ENCODE measurements around the gene UGT2A1.
"Not testable (repeated sequence)": the region's sequence is repeated elsewhere in the genome, so short reads cannot be mapped to it uniquely, and the experiment has no call there.

The UGT2A1 gene

GRCh38 chr4:69653147-69653546 lies at the start of gene UGT2A1:
UGT2A1 (minus strand) TSS chr4:69653247; CDS start chr4:69647644, 5,603 bp downstream.
- DNase-seq (ENCODE audit: low spot score) = no peak

DNA sequence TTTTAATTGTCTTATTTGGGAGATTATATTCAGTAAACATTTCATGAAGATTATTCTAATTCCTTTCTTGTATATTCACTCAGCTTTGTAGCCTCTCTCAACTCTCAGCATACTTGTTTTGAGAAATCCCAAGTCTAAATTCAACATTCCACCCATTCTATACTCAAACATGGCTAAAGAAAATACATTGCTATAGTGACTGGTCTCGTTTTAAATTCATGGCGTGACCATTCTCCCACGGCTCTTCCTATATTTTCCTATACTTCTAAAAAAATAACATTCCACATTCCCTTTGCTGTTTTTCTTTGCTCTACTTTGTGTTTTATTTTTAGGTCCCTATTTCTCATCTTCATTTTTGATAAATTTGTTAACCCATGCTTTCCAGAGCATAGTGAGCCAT lies 49.2 kb upstream of the UGT2A1 start:
- no peak for DNase-seq (ENCODE audit: low spot score)

DNA sequence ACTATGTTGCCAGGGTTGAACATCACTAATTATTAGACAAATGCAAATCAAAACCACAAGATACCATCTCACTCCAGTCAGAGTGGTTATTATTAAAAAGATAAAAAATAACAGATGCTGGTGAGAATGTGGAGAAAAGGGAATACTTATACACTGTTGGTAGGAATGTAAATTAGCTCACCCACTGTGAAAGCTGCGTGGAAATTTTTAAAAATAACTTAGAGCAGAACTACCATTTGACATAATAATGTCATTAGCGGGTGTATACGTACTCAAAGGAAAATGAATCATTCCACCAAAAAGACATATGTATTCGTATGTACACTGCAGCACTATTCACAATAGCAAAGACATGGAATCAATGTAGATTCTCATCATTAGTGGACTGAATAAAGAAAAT lies 48.6 kb upstream of the UGT2A1 start:
- DNase-seq (ENCODE audit: low spot score) = no peak

- DNase-seq (ENCODE audit: low spot score) = no peak
These were observed 44.6 kb upstream of the UGT2A1 start for GRCh38 chr4:69697536-69698242.

DNA sequence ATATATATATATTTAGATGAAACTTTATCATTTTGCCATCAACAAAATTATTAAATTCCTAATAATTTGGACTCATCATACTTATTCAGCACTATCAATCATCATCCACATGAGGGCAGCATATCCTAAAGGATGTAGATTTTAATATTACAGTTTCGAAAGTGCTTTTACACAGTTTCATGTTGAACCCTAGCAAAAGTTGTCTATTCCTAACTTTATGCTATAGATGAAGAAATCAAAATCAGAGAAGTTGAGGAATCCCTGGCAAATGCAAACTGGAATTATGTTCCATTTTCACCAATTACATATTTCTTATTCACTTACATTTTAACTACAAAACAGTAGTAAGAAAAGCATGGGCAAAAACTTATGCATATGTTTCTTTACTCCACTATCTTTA lies 36.6 kb upstream of the UGT2A1 start:
- peak; percentile 47 for DNase-seq (ENCODE audit: low spot score)

DNA sequence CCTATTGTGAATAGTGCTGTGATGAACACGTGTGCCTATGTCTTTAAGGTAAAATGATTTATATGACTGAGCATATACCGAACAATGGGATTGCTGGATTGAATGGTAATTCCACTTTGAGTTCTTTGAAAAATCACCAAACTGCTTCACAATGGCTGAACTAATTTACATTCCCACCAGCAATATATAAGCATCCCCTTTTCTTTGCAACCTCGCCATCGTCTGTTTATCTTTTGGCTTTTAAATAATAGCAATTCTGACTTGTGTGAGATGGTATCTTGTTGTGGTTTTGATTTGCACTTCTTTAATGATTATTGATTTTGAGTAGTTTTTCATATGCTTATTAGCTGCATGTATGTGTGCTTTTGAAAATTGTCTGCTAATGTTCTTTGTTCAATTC lies 31.8 kb upstream of the UGT2A1 start:
- DNase-seq (ENCODE audit: low spot score) = no peak

DNA sequence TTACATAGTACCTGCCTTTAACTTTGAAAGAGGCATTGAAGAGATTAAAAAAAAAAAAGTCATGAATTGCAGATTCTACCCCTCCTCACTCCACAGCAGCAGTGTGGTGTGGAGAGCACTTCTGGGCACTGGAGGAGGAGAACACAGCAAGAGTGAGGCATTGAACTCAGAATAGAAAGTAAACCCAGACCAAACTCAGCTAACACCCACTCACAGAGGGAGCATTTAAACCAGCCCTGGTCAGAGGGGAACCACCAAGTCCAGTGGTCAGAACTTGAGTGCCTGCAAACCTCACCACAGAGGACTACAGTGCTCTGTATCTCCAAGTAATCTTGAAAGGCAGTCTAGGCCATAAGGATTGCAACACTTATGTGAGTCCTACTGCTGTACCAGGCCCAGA lies 15.6 kb upstream of the UGT2A1 start:
- DNase-seq (ENCODE audit: low spot score) = no peak

- not testable (repeated sequence) for DNase-seq (ENCODE audit: low spot score)
These were observed 11.0 kb upstream of the UGT2A1 start for GRCh38 chr4:69664009-69664408.

GRCh38 chr4:69661130-69661803 lies 8.2 kb upstream of the UGT2A1 start:
- not testable (repeated sequence) for DNase-seq (ENCODE audit: low spot score)

- DNase-seq (ENCODE audit: low spot score) = no peak
These were observed 5.1 kb upstream of the UGT2A1 start for GRCh38 chr4:69658133-69658532.

DNA sequence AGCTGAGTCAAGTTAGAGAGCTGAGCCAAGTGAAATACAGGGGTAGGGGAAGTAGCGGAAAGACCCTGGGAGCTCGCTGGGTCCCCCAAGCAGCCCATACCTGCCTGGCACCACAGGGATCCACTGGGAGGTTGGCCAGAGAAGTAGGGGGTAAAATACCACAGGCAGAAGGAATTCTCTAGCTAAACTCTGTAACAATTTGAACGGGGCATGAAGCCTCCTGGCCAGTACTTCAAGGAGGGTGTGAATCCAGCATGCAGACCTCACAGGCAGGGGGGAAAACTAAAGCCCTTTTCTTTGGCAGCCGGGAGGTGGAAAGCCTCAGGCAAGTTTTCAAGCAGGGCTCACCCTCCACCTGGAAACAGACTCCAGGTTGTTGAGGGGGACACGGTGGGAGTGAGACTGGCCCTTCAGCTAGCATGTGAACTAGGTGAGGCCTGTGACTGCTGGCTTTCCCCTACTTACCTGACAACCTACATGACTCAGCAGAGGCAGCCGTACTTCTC lies 3.7 kb upstream of the UGT2A1 start:
- DNase-seq (ENCODE audit: low spot score) = no peak

DNA sequence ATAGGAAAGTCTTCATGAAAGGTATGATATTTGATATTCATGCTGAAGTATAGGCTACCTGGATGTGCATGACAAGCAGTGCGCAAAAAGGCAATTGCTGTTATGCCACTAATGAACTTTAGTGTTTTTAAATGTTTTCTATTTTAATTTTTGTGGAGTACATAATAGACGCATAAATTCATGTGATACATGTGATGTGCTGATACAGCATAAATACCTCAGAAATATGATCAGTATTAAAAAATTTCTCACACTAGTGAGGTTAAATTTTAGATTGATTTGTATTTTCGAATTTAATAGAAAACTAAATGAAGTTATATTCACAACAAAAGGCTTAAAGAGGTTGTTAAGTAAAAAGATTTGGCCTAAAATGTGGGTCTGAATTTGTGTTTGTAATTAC lies 2.2 kb downstream of the UGT2A1 start:
- no peak for DNase-seq (ENCODE audit: low spot score)

- DNase-seq (ENCODE audit: low spot score) = no peak
These were observed 3.4 kb downstream of the UGT2A1 start for GRCh38 chr4:69649629-69650028.

DNA sequence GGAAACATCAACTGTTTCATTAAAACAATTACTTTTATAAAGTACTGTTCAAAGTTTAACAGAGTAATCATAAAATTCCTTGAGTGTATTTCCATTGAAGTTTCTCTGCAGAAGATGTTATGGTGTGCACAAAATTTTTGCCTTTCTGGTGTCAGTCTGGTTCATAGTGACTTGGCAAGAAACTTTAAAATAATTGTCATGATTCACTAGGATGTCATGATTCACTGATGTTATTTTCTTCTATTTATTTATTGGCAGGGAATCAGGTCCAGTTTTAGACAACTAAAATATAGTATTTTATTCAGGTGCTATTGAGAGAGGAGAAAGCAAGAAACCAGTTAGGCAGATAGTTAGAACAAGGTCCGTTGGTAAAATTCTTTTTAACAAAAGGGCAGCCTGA lies 3.8 kb downstream of the UGT2A1 start:
- no peak for DNase-seq (ENCODE audit: low spot score)

- no peak for DNase-seq (ENCODE audit: low spot score)
These were observed 10.1 kb downstream of the UGT2A1 start for GRCh38 chr4:69642961-69643360.

- no peak for DNase-seq (ENCODE audit: low spot score)
These were observed 12.8 kb downstream of the UGT2A1 start for GRCh38 chr4:69640289-69640688.

DNA sequence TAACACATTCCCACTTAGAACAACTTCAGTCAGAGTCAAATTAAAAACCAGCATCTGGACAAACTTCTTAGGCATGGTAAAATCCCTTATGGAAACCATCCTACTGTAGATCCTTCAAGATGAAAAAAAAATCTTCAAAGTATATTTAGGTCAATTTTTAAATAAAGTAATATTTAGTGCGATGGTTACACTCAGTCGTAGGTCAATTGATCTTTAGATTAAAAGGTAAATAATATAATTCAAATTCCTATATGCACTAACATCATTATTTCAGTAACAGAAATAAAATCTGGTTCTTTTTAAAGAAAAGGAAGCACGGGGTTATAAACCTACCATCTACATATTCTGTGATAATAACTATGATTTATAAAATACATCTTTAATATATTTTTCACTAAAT lies 13.5 kb downstream of the UGT2A1 start, which contains the start of gene UGT2A2:
TSS of gene UGT2A2 (minus strand) at position 101 of the 400 bp plus-strand sequence. CDS start at position 99, 2 bp downstream.
- no peak for DNase-seq (ENCODE audit: low spot score)

DNA sequence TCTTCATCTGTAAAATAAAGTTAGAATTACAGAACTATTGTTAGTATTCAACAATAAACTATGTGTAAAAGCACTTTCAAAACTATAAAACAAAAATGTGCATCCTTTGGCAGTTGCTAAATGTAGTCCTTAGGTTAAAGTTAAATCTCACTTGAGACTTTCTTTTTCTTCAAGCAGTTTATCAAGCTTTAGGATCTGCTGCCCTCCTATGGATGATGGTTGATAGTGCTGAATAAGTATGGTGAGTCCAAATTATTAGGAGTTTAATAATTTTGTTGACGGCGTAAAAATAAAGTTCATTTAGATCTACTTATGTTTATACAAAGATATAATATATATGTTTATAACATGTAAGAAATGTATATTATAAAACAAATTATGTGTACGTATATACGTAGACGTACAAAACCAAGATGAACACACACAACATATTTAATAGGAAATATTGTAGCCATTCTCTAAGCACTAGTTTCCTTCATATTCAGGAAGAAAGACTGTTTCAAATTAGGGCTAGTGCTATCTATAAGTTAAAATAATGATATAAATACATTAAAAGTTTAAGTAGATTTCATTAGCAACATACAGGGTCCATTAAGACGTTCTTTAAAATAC lies 35.9 kb downstream of the UGT2A1 start:
- DNase-seq (ENCODE audit: low spot score) = peak; percentile 58

- no peak for DNase-seq (ENCODE audit: low spot score)
These were observed 42.6 kb downstream of the UGT2A1 start for GRCh38 chr4:69610484-69610883.

DNA sequence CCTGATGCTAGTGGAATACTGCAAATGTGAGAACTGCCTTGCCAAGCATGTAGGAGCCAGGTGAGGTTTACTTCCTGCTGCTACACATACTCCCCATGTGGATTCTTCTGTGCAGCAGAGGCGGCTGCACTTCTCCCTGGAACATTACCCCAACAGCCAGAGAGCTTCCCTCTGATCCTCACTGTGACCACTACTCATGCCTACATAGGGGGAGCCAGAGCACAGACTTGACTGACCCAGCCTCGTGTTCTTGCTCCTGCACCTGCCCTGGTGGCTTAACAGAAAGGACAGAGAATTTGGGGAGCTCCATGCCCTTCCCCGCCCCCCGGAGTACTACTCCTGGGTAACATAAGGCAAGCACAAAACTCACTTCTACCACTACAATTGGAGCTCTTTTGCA lies 52.0 kb downstream of the UGT2A1 start:
- no peak for DNase-seq (ENCODE audit: low spot score)

DNA sequence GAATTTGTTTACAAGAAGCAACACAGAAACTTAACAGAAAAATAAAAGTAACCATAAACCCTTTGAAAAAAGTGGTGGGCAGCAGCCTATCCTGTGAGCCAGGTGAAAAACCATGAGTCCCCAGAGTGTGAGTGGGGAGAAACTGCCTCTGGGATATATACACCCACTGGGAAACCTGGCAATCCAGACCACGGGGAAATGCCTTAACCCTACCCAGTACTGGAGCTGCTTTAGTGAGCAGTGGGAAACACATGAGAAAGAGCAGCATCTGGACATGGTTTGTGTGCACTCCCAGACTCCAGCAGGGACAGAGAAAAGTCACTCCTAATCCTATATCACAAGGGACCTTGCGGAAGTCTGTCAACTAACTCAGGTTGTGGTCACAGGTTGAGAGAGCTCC lies 53.0 kb downstream of the UGT2A1 start:
- DNase-seq (ENCODE audit: low spot score) = no peak

DNA sequence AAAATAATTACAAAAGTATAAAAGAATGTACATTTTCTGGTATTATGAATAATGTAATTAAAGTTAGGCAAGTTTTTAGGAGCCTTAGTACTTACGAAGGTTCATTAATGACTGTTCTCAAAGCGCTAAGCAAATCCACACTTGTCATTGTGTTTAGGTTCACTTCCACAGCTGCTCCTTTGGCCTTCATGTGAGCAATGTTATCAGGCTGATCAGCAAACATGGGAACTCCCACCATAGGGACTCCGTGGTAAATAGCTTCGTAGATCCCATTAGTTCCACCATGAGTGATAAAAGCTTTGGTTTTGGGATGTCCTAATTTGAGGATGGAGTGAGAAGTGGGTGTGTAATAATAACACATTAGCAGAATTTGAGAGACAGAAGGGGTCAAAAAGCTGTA lies 58.7 kb downstream of the UGT2A1 start:
- DNase-seq (ENCODE audit: low spot score) = no peak

DNA sequence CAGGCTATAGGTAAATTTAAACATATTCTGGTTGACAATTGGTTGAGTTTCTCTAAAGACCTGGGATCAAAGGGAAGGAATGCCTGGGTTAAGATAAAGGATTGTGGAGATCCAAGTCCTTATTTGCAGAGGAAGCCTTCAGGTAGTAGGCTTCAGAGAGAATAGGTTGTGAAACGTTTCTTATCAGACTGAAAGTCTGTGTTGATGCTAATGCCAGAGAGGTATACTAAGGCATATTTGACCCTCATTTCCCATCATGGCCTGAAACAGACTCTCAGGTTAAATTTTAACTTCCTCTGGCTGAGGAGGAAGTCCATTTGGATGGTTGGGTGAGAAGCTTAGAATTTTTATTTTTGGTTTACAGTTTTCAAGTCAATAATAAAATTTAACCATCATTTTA lies 61.7 kb downstream of the UGT2A1 start:
- DNase-seq (ENCODE audit: low spot score) = peak; percentile 15
